ENCODE data around the gene TMEM258.

Gene TMEM258

DNA sequence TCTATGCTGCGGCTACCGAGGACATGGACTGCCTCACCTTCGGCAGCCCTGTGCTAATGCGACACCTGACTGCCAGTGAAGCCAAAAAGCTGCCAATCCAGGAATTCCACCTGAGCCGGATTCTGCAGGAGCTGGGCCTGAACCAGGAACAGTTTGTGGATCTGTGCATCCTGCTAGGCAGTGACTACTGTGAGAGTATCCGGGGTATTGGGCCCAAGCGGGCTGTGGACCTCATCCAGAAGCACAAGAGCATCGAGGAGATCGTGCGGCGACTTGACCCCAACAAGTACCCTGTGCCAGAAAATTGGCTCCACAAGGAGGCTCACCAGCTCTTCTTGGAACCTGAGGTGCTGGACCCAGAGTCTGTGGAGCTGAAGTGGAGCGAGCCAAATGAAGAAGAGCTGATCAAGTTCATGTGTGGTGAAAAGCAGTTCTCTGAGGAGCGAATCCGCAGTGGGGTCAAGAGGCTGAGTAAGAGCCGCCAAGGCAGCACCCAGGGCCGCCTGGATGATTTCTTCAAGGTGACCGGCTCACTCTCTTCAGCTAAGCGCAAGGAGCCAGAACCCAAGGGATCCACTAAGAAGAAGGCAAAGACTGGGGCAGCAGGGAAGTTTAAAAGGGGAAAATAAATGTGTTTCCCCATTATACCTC is 3.6 kb upstream of the TMEM258 start:
- no peak for DNase-seq (ENCODE audit: low spot score)

DNA sequence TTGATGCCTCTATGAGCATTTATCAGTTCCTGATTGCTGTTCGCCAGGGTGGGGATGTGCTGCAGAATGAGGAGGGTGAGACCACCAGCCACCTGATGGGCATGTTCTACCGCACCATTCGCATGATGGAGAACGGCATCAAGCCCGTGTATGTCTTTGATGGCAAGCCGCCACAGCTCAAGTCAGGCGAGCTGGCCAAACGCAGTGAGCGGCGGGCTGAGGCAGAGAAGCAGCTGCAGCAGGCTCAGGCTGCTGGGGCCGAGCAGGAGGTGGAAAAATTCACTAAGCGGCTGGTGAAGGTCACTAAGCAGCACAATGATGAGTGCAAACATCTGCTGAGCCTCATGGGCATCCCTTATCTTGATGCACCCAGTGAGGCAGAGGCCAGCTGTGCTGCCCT is 3.1 kb upstream of the TMEM258 start:
- DNase-seq (ENCODE audit: low spot score), result no peak

DNA sequence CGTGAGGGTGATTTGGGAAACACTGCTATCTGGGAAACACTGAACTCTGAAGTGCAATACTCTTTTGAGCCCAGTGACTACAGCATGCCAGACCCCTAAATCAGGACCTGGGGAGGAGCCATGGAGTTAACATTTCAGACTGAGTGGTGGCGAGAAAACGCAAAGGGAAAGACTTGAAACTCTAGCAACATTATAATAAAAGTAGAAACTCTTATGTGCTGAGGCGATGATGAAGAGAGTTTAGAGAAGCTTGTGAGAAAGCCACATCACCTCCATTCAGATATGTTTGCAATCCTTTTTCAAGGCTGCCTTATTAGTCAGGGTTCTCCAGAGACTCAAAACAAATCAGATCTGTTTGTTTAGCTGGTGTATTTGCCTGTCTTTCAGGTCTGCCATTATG is 2.2 kb upstream of the TMEM258 start:
- no peak for DNase-seq (ENCODE audit: low spot score)

DNA sequence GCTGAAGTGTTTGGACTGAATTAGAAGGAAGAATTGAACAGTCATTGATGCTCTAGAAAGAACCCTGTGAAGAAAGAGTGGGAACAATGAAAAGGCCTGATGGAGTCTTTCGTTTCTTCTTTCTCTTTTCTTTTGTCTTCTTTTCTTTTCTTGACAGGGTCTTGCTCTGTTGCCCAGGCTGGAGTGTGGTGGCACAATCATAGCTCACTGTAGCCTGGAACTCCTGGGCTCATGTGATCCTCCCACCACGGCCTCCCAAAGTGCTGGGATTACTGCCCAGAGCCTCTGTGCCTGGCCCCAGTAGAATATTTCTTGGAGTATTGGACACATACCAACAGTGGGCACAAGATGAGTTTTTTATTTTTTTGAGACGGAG is 1.4 kb upstream of the TMEM258 start:
- no peak for DNase-seq (ENCODE audit: low spot score)

DNA sequence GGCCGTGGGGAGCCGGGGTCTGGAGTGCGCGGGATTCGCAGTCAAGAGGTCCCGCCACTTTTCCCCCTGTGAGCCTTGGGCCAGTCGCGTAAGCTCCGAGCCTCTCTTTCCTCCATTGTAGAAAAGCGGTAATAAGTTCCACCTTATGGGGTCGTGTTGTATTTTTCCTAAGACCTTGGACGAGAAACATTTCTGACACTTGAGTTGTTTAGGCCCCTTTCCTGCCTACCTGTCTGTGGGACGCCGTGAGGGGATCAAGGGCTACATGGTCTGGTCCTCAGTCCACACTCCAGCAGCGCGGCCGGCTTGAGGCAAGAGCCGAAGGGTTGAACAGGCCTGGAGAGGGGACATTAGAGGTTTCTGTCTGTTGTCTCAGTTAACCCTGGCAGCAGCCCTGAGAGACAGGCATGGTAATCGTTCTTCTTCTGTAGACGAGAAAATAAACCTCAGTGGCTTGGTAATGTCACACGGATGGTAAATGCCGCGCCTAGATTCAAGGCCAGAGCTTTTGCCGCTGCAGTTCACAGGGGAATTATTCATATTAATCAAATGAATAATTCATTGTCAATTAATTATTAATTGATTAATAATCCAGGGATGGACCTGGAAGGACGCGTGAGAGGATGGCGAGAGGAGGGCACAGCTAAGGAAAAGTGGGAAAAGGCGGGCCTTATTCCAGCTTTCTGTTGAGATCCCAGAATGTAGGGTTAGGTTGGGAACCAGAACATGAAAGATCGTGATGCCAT is 857 bp upstream of the TMEM258 start:
- no peak for DNase-seq (ENCODE audit: low spot score)

DNA sequence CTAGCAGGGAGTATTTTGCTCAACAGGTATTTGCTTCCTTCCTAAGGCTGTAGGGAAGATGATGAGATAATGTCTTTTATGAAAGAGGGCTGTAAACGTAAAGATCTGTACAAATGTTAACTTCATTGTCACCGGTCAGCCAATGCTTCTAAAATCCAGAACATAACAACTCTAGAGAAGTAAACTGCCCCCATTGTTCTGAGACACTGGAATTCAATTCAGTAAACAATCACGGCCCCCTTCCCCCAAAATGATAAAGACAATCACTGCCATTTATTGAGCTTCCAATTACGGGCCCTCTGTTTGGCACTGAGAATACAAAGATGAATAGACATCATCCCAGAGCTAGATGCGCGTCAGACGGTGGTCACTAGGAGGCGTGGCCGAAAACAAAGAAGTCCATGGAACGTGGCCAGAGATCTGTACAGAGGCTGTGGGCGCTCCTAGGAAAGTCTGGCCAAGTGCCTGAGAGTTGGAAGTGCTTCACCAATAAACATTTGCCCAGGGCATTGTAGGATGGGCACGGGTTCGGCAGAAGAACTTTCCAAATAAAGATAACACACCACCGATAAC is 576 bp downstream of the TMEM258 start:
- DNase-seq (ENCODE audit: low spot score), result peak; percentile 94

DNA sequence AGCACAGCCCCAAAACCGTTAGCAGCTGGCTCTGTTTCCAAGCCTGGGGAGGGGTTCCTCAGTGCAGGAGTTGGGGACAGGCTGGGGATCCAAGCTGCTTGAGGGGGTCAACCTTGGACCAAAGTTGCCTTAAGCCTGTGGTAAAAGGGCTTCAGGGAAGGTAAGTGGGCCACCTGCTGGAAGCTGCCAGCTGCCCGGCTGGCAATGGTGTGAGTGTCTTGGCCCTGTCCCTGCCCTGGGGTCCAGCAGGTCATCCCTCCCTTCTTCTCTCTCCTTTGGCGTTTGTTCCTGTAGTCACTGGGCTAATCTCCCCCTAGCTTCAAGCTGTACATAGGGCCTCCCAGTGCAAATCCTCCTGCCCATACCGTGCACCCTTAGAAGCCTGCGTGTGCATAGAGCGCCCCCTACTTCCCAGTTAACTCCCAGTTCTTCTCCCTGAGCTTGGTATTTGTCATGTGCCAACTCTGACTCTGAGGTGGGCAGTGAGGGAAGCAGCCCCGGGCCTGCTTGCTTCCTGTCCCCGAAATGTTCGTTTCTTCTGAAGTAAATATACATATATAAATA is 4.4 kb downstream of the TMEM258 start:
- no peak for DNase-seq (ENCODE audit: low spot score)

DNA sequence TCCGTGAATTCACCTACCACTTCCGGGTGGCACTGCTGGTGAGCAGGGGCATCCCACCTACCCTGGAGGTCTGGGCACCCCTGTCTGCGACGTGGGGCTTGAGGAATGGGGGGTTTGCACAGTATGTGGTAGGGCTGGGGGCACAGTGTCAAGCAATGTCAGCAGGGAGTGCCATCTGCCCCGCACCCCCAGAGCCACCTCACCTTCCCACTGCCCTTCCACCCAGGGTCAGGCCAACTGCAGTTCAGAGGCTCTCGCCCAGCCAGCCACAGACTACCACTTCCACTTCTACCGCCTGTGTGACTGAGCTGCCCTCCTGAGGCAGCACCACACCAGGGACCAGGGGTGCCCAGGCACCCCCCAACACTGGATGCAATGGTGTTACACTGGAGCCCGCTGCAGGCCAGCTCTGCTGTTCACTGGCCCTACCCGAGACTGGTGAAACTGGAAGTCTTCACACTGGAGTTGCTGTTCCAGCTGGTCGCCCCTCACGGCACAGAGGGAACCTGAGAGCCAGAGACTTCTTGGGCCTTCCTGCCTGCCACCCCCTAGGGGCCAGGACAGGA is 6.5 kb downstream of the TMEM258 start:
- no peak for DNase-seq (ENCODE audit: low spot score)

DNA sequence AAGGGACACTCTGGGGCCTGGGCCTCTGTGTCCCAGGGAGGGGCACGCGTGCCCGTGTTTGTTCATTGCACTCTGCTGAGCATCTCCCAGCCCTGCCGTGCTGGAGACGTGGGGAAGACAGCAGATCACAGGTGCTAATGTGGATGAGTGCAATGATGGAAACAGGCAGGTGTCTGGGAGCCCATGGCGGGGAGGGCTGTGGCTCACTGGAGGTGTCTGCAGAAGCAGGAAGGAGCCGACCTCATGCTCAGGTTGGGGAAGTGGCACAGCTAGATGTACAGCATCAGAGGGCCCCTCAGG is 7.9 kb downstream of the TMEM258 start:
- no peak for DNase-seq (ENCODE audit: low spot score)

DNA sequence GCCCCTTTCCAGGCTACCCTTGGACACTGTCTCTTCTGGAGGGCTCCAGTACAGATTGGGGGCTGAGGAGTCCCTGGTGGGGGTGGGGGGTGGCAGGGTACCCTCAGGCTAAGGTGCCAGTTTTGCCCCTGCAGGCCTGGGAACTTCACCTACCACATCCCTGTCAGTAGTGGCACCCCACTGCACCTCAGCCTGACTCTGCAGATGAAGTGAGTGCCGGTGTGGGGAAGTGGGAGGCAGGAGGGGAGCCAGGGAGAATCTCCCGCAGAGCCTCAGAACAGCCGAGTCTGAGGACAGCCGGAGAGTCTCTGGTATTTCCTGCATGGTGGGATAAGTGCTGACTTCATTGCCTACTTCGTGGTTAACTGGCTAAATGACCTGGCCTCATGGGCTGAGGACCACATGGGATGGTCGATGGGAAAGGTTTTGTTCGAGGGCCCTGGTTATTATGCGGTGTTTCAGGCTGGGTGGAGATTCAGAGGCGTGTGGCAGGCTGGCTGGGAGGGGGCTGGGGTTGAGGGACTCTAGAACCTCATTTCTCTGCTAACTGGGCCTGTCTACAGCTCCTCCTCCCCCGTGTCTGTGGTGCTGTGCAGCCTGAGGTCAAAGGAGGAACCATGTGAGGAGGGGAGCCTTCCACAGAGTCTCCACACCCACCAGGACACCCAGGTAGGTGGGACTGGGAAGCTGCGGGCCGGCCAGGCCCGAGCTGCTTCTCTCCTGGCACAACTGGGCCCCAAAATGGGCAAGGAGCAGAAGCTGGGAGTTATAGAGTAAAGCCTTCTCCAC is 8.5 kb downstream of the TMEM258 start:
- no peak for DNase-seq (ENCODE audit: low spot score)

DNA sequence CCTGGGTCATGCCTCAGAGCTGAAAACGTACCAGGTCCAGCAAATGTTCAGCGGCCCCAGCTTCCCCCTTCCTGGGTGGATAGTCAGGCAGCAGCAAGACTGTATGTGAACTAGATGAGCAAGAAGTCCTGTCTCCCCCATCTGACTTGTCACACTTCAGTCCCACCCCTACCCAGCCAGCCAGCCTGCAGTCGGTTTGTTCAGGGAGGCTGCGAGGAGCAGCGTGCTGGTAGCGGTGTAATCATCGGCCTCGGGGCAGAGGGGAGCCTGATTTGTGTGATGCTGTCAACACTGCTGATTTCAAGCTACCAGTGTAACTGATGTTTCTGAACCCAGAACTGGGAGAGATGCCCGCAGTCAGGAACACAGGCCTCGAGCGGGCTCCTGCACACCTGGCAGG is 9.6 kb downstream of the TMEM258 start:
- DNase-seq (ENCODE audit: low spot score), result no peak

DNA sequence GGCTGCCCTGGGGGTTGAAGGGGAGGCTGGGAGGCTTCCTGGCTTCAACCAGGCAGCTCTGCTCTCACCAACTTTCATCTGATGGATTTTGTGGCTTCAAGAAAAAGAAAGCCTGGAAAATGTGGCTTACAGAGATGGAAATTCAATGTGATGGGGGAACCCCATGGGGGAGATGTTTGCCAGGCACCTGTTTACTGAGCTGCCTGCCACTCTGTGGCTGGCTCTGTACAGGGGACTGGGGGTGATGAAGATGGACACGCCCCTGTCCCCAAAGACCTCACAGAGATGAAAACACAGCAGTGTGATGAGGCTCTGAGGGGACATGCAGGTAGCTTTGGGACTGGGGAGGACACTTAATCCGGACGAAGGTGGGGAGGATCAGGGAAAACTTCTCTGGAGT is 10.1 kb downstream of the TMEM258 start:
- no peak for DNase-seq (ENCODE audit: low spot score)

DNA sequence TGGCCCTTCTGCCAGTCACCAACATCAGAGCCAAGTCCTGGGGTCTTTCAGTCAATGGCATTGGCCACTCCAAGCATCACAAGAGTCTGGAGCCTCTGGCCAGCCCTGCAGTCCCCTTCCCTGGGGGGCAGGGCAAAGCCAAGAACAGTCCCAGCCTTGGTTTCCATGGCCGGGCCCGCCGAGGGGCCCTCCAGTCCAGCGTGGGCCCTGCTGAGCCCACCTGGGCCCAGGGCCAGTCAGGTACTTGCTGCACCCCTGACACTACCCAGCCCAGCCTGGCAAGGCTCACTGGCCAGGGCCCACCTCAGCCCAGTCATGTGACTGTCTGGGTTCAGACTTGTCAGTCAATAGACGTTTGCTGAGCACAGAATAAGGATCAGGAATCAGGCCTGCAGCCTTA is 10.8 kb downstream of the TMEM258 start:
- DNase-seq (ENCODE audit: low spot score), result no peak

DNA sequence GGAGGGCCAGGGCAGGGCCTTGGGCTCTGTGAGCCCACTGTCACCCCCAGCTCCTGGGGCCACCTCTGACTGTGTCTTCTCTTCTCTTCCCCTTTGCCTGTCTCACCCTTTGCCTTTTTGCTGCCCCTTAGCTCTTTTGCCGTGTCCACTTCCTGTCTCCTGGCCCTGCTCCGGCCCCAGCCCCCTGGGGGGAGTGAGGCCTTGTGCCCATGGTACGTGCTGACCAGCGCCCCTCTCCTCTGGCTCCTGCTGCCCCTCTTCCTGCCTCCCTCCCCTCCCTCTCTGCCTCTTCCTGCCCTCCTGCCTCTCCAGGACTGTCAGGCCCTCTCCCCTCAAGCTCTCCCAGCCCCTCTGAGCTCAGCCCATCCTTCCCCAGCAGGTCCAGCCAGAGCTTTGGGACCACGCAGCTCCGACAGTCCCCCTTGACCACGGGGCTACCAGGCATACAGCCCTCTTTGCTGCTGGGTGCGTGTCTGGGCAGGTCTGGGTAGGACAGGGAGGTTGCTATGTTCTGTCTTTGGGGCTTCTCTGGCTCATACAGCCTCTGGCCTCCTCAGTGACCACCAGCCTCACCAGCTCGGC is 11.7 kb downstream of the TMEM258 start:
- DNase-seq (ENCODE audit: low spot score), result no peak

DNA sequence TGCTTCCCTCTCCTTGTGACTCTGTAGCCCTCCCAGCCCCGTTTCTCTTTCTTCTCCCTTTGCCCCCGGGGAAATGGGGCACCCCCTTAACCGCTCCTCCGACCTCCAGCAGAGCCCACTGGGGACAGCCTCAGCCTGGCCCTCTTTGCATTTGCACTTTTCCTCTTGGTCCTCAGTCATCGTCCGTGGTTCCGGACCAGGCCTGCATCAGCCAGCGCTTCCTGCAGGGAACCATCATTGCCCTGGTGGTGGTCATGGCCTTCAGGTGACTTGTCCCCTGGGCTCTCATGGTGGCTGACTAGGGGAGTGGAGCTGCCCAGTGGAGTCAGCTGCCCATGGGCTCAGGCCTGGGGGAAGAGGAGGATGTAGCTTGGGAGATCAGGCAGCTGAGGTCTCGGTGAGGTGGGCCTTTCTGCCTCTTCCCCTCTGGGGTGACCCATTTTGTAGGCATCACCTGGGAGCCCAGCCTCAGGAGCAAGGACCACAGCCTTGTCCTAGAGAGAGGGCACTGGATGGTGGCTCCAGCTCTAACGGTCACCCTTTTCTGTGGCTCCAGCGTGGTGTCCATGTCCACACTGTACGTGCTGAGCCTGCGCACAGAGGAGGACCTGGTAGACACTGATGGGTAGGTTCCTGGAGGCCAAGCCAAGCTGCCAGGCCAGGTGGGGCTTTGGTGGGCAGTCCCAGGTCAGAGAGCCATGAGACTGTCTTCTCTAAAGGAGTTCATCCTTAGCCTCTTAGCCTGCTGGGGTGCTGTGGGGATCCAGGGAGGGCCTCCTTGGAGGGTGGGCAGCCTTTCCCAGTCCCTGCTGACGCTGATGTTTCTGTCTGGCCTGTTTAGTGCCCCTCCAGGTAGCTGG is 12.5 kb downstream of the TMEM258 start:
- DNase-seq (ENCODE audit: low spot score), result no peak

DNA sequence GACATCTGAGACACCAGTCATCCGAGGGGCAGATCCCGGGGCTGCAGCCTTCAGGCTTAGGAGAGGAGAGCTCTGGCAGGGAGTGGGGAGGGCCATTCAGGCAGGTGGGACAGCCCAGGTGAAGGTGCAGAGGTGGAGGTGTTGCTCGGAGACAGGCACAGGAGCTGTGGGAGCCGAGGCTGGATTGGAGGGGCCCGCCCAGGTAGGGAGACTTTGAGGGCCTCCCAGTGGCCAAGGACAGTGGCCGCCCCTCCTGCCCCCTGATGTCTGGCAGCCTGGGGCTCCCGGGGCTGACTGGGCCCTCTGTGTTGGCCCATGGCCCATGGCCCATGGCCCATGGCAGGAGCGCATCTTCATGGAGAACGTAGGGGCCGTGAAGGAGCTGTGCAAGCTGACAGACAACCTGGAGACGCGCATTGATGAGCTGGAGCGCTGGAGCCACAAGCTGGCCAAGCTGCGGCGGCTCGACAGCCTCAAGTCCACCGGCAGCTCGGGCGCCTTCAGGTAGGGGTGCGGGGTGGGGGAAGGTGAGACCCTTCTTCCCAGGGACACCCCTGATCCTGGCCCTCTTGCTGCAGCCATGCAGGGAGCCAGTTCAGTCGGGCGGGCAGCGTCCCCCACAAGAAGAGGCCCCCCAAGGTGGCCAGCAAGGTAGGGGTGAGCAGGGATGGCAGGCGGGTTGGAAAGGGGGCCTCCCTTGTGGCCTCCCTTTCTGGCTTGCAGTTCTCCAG is 13.3 kb downstream of the TMEM258 start:
- no peak for DNase-seq (ENCODE audit: low spot score)

DNA sequence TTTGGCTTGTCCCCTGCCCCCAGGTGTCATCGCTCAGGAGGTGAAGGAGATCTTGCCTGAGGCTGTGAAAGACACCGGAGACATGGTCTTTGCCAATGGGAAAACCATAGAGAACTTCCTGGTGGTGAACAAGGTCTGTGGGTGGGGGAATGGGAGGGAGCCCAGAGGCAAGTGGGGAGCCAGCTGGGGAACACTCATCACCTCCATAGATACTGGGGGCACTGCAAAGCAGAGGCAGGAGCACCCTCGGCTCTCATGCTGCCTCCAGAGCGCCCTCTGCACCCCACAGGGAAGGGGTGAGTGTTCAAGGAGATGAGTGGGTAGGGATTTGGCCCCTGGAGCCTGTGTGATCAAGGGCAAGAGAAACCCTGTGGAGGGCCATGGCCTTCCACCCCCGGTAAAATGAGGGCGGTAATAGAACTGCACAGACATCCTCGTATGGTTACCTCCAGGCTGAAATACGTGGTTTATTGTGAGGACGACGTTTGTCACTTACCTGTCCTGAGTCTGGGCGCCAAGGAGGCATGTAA is 14.0 kb downstream of the TMEM258 start:
- DNase-seq (ENCODE audit: low spot score), result no peak

DNA sequence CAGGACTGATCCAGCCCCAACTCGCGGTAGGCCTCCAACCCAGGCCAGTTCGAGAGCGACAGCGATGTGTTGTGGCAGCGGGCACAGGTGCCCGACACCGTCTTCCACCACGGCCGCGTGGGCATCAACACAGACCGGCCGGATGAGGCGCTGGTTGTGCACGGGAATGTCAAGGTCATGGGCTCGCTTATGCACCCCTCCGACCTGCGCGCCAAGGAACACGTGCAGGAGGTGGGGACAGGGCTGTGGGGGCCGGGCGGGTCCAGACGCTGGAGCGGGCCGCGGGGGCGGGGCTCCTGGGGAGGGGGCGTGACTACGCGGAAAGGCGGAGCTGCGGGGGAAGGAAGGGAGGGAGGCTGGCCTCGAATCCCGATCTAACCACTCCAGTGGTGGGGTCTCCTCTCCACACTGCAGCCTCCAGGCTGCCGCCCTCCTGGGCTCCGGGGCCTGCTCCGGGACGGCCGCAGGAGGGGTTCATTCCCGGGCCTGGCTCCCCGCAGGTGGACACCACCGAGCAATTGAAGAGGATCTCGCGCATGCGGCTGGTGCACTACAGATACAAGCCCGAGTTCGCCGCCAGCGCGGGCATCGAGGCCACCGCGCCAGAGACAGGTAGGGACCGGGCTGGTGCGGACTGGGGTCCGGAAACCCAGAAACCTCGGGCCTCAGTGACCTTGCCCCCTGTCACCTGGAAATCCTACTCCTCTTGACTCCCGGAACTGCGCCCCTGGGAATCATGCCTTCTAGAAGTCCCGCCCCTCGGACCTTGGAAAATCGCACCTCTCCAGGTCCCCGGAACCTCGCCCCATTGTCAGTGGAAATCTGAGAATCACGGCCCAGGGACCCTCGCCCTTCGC is 14.9 kb downstream of the TMEM258 start:
- DNase-seq (ENCODE audit: low spot score), result no peak

DNA sequence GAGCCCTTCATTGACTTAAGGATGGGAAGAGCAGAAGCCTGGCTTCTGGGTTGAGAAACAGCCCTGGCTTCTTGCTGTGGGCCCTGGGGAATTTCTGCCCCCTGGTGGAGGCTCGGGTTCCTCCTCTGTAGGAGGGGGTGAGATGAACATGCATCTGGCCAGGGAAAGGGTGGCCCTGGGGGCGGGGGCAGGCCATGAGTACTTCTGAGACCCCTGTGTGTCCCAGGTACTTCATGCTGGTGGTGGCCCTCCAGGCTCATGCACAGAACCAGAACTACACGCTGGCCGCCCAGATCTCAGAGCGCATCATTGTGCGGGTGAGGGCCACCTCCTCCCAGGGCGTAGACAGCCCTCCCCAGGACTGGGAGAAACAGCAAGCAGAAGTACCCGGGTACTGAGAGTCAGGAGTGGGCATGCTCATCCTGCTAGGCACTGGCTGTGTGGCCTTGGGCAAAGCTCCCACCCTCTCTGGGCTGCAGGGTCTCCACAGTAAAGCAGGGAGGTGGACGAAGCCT is 15.8 kb downstream of the TMEM258 start:
- DNase-seq (ENCODE audit: low spot score), result peak; percentile 46

Measured in RKO (cell line).